IMR-90 (cell line): ENCODE measurements around the gene SSH2. TPM values are rescaled to one million over a fixed set of nuclear protein-coding genes. Genes with fewer than 3 reads are reported as not detected.

Experiments
- ATAC-seq: fragments of 200-7000 bp; cut with Tn5 transposase; 2 replicates; pipeline ENCODE4 v1.9.1; 2020; ENCODE audit warnings: low read depth, mild to moderate bottlenecking, moderate library complexity
- BruUV-seq: library from RNA; stranded (reverse); fragments of 400-500 nt; replicated peaks from 2 replicates; lab custom pipeline; 2021; lab: Mats Ljungman, UMichigan
- CTCF ChIA-PET: fragments of 300-600 bp; formaldehyde crosslinking; extraction: SDS; loops from one replicate; lab custom pipeline; 2021; ENCODE audit warnings: antibody characterized with exemption; lab: Yijun Ruan, JAX
- POLR2A ChIA-PET: fragments of 300-600 bp; sonication (Branson Sonifier 250); formaldehyde crosslinking; loops from one replicate; lab custom pipeline; 2022; ENCODE audit warnings: antibody characterized with exemption; ENCODE audit not compliant: unreplicated experiment; lab: Charles Lee
- DNase-seq: peaks from one replicate; pipeline ENCODE4 v3.0.0; 2013
- H2AFZ ChIP-seq: replicated peaks from 2 replicates; pipeline ENCODE3; 2013; ENCODE audit warnings: low read length, mild to moderate bottlenecking; ENCODE audit not compliant: poor library complexity
- H2AK5ac ChIP-seq: 2 replicates; pipeline ENCODE4 v1.6.1; 2013; ENCODE audit warnings: low read depth, low read length, inconsistent platforms
- H2AK9ac ChIP-seq: replicated peaks from 2 replicates; pipeline ENCODE3; 2013; ENCODE audit warnings: mild to moderate bottlenecking, low read depth, low read length, moderate library complexity; ENCODE audit not compliant: poor library complexity
- H2BK120ac ChIP-seq: 2 replicates; pipeline ENCODE4 v1.6.1; 2013; ENCODE audit warnings: low read depth, low read length, inconsistent platforms
- H2BK15ac ChIP-seq: 3 replicates; pipeline ENCODE4 v1.6.1; 2013; ENCODE audit warnings: low read depth, low read length, inconsistent platforms
- H2BK20ac ChIP-seq: 2 replicates; pipeline ENCODE4 v1.6.1; 2013; ENCODE audit warnings: low read depth, mild to moderate bottlenecking, inconsistent platforms, low read length, moderate library complexity
- H2BK5ac ChIP-seq: 2 replicates; pipeline ENCODE4 v1.6.1; 2013; ENCODE audit warnings: mild to moderate bottlenecking, low read depth, low read length, inconsistent platforms; ENCODE audit not compliant: poor library complexity, severe bottlenecking
- H3K14ac ChIP-seq: replicated peaks from 2 replicates; pipeline ENCODE4 v1.6.1; 2013; ENCODE audit warnings: low read depth, low read length, inconsistent platforms
- H3K18ac ChIP-seq: 2 replicates; pipeline ENCODE4 v1.6.1; 2013; ENCODE audit warnings: low read depth, low read length, control low read depth
- H3K23ac ChIP-seq: 2 replicates; pipeline ENCODE4 v1.6.1; 2013; ENCODE audit warnings: low read depth, low read length, inconsistent platforms
- H3K27ac ChIP-seq: 2 replicates; pipeline ENCODE4 v1.5.1; 2013; ENCODE audit warnings: mild to moderate bottlenecking, control low read depth, low read length; ENCODE audit not compliant: insufficient read depth
- H3K27me3 ChIP-seq: 2 replicates; pipeline ENCODE4 v1.6.1; 2013; ENCODE audit warnings: low read length; ENCODE audit not compliant: control insufficient read depth, insufficient read depth
- H3K36me3 ChIP-seq: 2 replicates; pipeline ENCODE4 v1.6.1; 2013; ENCODE audit warnings: low read length, mixed read lengths; ENCODE audit not compliant: control insufficient read depth, insufficient read depth
- H3K4ac ChIP-seq: 2 replicates; pipeline ENCODE4 v1.6.1; 2013; ENCODE audit warnings: low read depth, low read length, inconsistent platforms
- H3K4me1 ChIP-seq: 2 replicates; pipeline ENCODE4 v1.6.1; 2013; ENCODE audit warnings: low read length, mixed read lengths; ENCODE audit not compliant: control insufficient read depth, insufficient read depth
- H3K4me2 ChIP-seq: 2 replicates; pipeline ENCODE4 v1.6.1; 2013; ENCODE audit warnings: low read depth, mild to moderate bottlenecking, control low read depth, low read length, moderate library complexity
- H3K4me3 ChIP-seq: 2 replicates; pipeline ENCODE4 v1.5.1; 2013; ENCODE audit warnings: low read depth, mild to moderate bottlenecking, control low read depth, low read length, moderate library complexity; ENCODE audit not compliant: insufficient read depth
- H3K56ac ChIP-seq: 2 replicates; pipeline ENCODE4 v1.6.1; 2013; ENCODE audit warnings: low read length, inconsistent platforms; ENCODE audit not compliant: insufficient read depth; ENCODE audit errors: extremely low read depth
- H3K79me1 ChIP-seq, 2 experiments: 2 replicates each; pipeline ENCODE4 v1.6.1; 2013; ENCODE audit warnings: low read length in 2 of 2, inconsistent platforms in 1 of 2, low read depth in 1 of 2
- H3K9ac ChIP-seq: 2 replicates; pipeline ENCODE4 v1.6.1; 2013; ENCODE audit warnings: low read depth, low read length, control low read depth
- H3K9me1 ChIP-seq: 2 replicates; pipeline ENCODE4 v1.6.1; 2013; ENCODE audit warnings: low read length, inconsistent platforms; ENCODE audit not compliant: insufficient read depth
- H3K9me3 ChIP-seq: 2 replicates; pipeline ENCODE4 v1.6.1; 2013; ENCODE audit warnings: low read length; ENCODE audit not compliant: control insufficient read depth, insufficient read depth
- H4K20me1 ChIP-seq: 2 replicates; pipeline ENCODE4 v1.6.1; 2013; ENCODE audit warnings: low read length, inconsistent platforms; ENCODE audit not compliant: insufficient read depth
- H4K5ac ChIP-seq: 2 replicates; pipeline ENCODE4 v1.6.1; 2013; ENCODE audit warnings: mild to moderate bottlenecking, low read depth, low read length, control low read depth
- H4K8ac ChIP-seq, 2 experiments: 2 replicates each; pipeline ENCODE4 v1.6.1; 2013; ENCODE audit warnings: low read depth in 2 of 2, low read length in 2 of 2, control low read depth in 1 of 2, inconsistent platforms in 1 of 2
- H4K91ac ChIP-seq: 2 replicates; pipeline ENCODE4 v1.6.1; 2013; ENCODE audit warnings: low read depth, low read length, inconsistent platforms; ENCODE audit not compliant: insufficient read depth
- BHLHE40 ChIP-seq: fragments of 150-350 bp; IDR thresholded peaks from 2 replicates; pipeline ENCODE4 v1.6.1; 2016; ENCODE audit warnings: mild to moderate bottlenecking, low read depth, low read length
- CEBPB ChIP-seq: IDR thresholded peaks from 2 replicates; pipeline ENCODE4 v1.6.1; 2012; ENCODE audit warnings: low read depth, low read length, improper control_type of control experiment
- ELK1 ChIP-seq: fragments of 150-350 bp; IDR thresholded peaks from 2 replicates; pipeline ENCODE4 v1.6.1; 2016; ENCODE audit warnings: low read depth, mild to moderate bottlenecking, low read length, moderate library complexity, borderline replicate concordance
- FOS ChIP-seq: fragments of 150-350 bp; IDR thresholded peaks from 2 replicates; pipeline ENCODE4 v1.6.1; 2016; ENCODE audit warnings: low read depth, low read length
- MXI1 ChIP-seq: IDR thresholded peaks from 2 replicates; pipeline ENCODE4 v1.6.1; 2012; ENCODE audit warnings: low read depth, mild to moderate bottlenecking, low read length, moderate library complexity, borderline replicate concordance
- NFE2L2 ChIP-seq: fragments of 150-350 bp; IDR thresholded peaks from 2 replicates; pipeline ENCODE4 v1.6.1; 2016; ENCODE audit warnings: low read depth, mild to moderate bottlenecking, low read length
- RAD21 ChIP-seq: IDR thresholded peaks from 2 replicates; pipeline ENCODE4 v1.6.1; 2012; ENCODE audit warnings: low read length, improper control_type of control experiment
- USF2 ChIP-seq: fragments of 150-350 bp; IDR thresholded peaks from 2 replicates; pipeline ENCODE4 v1.6.1; 2017; ENCODE audit warnings: mild to moderate bottlenecking, antibody characterized with exemption, low read length, low read depth
- WGBS, 2 experiments: methylation state at CpG; one replicate each; pipeline versions ENCODE4 v1.1.5 to v1.1.7; 2013; ENCODE audit warnings: missing lambda C conversion rate in 2 of 2; ENCODE audit not compliant: insufficient read length in 1 of 2; ENCODE audit errors: extremely low coverage in 2 of 2; 5-methylcytosine and 5-hydroxymethylcytosine counted together
- dilution Hi-C: fragments of 300-500 bp; cut with HindIII; formaldehyde crosslinking; loops from one replicate; pipeline ENCODE4 v1.14.3; 2018; ENCODE audit warnings: low sequenced_read_pairs; ENCODE audit not compliant: unreplicated experiment
- in situ Hi-C: fragments of 300-500 bp; cut with MboI; formaldehyde crosslinking; loops from 3 replicates; pipeline ENCODE4 v1.14.3; 2019; ENCODE audit warnings: low sequenced_read_pairs, inconsistent platforms, mixed read lengths
- intact Hi-C: fragments of 100-400 bp; cut with micrococcal nuclease; formaldehyde crosslinking; loops from 2 replicates; pipeline ENCODE4 v1.10.0; 2022
- polyA plus RNA-seq, 3 experiments: library from polyadenylated mRNA; depleted of rRNA; stranded (reverse); fragments of >200 nt; gene quantifications; 2 replicates each; pipeline ENCODE4 v1.2.3, GENCODE V29; 2012; ENCODE audit warnings: low replicate concordance in 1 of 3
- total RNA-seq: library from RNA; depleted of rRNA; stranded (reverse); fragments of >200 nt; gene quantifications from 2 replicates; pipeline ENCODE4 v1.2.3, GENCODE V29; 2012

The SSH2 gene
- total and polyA plus RNA-seq, 2 of the 4 experiments (the other 2 are of a cell fraction): 9.3 TPM

- WGBS, 2 experiments: 37% methylated on average over 7 of the region's 13 CpGs; no CpG with 5 or more reads in 1 of the 2 experiments
- no peaks in the 10 kb centered on the region; the same call in 1 of the 2 replicates for H3K27me3 ChIP-seq
- H2BK5ac ChIP-seq: no peak overlapping the region
- no peak overlapping the region; the same call in 1 of the 2 replicates for H3K4ac ChIP-seq
- H3K18ac ChIP-seq: no peak overlapping the region
- no peak overlapping the region for H3K14ac ChIP-seq
- BruUV-seq: no TSS peak
- no peak overlapping the region for H4K5ac ChIP-seq
- H3K36me3 ChIP-seq: peaks cover 2% of the 10 kb centered on the region; the same call in 1 of the 2 replicates
- no peak overlapping the region for H3K4me2 ChIP-seq
- no peak for DNase-seq
- TF ChIP-seq FOS (no peak), ELK1 (no peak), USF2 (no peak), MXI1 (no peak), CEBPB (no peak), BHLHE40 (no peak), RAD21 (no peak), NFE2L2 (no peak)
- no peak overlapping the region for H2BK15ac ChIP-seq
- intact Hi-C loops: no loop called here
- no peak overlapping the region for H3K4me3 ChIP-seq
- CTCF ChIA-PET: interaction anchor here (0.6 to 1.1 kb wide), 2 partner anchors 10 to 1311 kb away, joined by 3 read pairs; no protein-coding TSS in a partner anchor
- dilution Hi-C loops: no loop called here
- no peaks in the 10 kb centered on the region for H3K79me1 ChIP-seq
- in situ Hi-C loops: no loop called here
- H3K27ac ChIP-seq: no peak overlapping the region
- H4K8ac ChIP-seq: peak overlapping the region in 1 of 2 experiments; percentile 35; a peak in 1 of 4 replicates
- H3K9me1 ChIP-seq: peaks cover 8% of the 10 kb centered on the region; the same call in 1 of the 2 replicates
- no peak overlapping the region for H2BK120ac ChIP-seq
- H4K91ac ChIP-seq: no peak overlapping the region
- H3K56ac ChIP-seq: no peak overlapping the region
- peak overlapping the region; percentile 92 for H2AFZ ChIP-seq
- ATAC-seq: no peak
- POLR2A ChIA-PET: interaction anchor here (0.6 kb wide), 1 partner anchor 9 kb away, joined by 3 read pairs; no protein-coding TSS in a partner anchor
- H2BK20ac ChIP-seq: no peak overlapping the region
- no peak overlapping the region for H2AK5ac ChIP-seq
- H4K20me1 ChIP-seq: peaks cover 6% of the 10 kb centered on the region; the same call in 1 of the 2 replicates
- H3K23ac ChIP-seq: no peak overlapping the region
- no peak overlapping the region for H2AK9ac ChIP-seq
- no peaks in the 10 kb centered on the region for H3K4me1 ChIP-seq
- no peaks in the 10 kb centered on the region for H3K9me3 ChIP-seq
- H3K9ac ChIP-seq: no peak overlapping the region
Observed at GRCh38 chr17:29613856-29614255, 316.2 kb downstream of the SSH2 start.
